Measurements from ENCODE around the gene LIMK1.
"Not testable (repeated sequence)": the region's sequence is repeated elsewhere in the genome, so short reads cannot be mapped to it uniquely, and the experiment has no call there.

LIMK1 gene

DNA sequence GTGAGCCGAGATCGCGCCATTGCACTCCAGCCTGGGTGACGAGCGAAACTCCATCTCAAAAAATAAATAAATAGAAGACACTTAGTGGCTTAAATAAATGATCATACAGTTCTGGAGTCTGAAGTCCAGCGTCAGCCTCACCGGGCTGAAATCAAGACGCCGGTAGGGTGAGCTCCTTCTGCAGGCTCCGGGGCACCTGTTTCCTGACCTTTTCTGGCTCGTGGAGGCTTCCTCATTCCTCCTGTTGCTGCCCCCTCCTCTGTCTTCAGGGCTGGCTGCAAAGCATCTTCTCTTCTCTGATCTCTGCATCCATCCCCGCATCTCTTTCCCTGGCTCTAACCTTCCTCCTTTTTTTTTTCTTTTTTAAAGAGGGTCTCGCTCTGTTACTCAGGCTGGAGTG lies 32.8 kb downstream of the LIMK1 start:
- H3K36me3 ChIP-seq (ENCODE audit: insufficient read depth, low read length), result peaks cover 12% of the 10 kb centered on the region; the same call in 1 of the 2 replicates

DNA sequence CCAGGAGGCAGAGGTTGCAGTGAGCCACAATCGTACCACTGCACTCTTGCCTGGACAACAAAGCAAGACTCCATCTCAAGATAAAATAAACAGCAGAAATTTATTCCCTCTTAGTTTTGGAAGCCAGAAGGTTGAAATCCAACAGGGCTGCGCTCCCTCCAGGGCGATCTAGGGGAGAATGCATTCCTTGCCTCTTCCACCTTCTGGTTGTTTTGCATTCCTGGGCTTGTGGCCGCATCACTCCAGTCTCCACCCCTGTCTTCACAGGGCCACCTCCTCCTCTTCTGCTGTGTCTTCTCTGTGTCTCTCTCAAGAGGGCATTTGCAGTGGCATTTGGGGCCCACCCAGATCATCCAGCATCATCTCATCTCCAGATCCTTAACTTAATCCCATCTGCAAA lies 36.2 kb downstream of the LIMK1 start:
- no peaks in the 10 kb centered on the region for H3F3A ChIP-seq (ENCODE audit: low read depth)
- H3K4me3 ChIP-seq (ENCODE audit: low read length, poor library complexity, severe bottlenecking), result no peak overlapping the region
- H3K79me2 ChIP-seq (ENCODE audit: insufficient read depth, low read length), result no peaks in the 10 kb centered on the region
- H3K36me3 ChIP-seq (ENCODE audit: insufficient read depth, low read length), result peaks cover 3% of the 10 kb centered on the region; the same call in 1 of the 2 replicates
- TF ChIP-seq, protein P1, sequence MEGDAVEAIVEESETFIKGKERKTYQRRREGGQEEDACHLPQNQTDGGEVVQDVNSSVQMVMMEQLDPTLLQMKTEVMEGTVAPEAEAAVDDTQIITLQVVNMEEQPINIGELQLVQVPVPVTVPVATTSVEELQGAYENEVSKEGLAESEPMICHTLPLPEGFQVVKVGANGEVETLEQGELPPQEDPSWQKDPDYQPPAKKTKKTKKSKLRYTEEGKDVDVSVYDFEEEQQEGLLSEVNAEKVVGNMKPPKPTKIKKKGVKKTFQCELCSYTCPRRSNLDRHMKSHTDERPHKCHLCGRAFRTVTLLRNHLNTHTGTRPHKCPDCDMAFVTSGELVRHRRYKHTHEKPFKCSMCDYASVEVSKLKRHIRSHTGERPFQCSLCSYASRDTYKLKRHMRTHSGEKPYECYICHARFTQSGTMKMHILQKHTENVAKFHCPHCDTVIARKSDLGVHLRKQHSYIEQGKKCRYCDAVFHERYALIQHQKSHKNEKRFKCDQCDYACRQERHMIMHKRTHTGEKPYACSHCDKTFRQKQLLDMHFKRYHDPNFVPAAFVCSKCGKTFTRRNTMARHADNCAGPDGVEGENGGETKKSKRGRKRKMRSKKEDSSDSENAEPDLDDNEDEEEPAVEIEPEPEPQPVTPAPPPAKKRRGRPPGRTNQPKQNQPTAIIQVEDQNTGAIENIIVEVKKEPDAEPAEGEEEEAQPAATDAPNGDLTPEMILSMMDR (conservative IDR thresholded peaks at IDR 0.05; ENCODE audit: low read length), result no peak
- TF ChIP-seq EZH2phosphoT487 (IDR thresholded peaks at IDR 0.05; ENCODE audit: borderline replicate concordance), result no peak
- H3K9me2 ChIP-seq (replicated peaks; ENCODE audit: low read depth, low read length), result no peaks in the 10 kb centered on the region
- no peaks in the 10 kb centered on the region for H3K27me3 ChIP-seq (ENCODE audit: insufficient read depth, low read length, poor library complexity, severe bottlenecking)
- H3K4me2 ChIP-seq (ENCODE audit: low read depth, low read length, poor library complexity, severe bottlenecking), result no peak overlapping the region
- no peaks in the 10 kb centered on the region for H3K4me1 ChIP-seq (ENCODE audit: insufficient read depth, low read length, poor library complexity, severe bottlenecking)
- no peaks in the 10 kb centered on the region for H4K20me1 ChIP-seq (ENCODE audit: insufficient read depth, low read length, poor library complexity, severe bottlenecking)
- H3K9ac ChIP-seq (ENCODE audit: low read depth, low read length, poor library complexity, severe bottlenecking), result no peak overlapping the region
- H3K9me3 ChIP-seq (ENCODE audit: insufficient read depth, low read depth, low read length), result no peaks in the 10 kb centered on the region
- no peak overlapping the region for H2AFZ ChIP-seq (ENCODE audit: low read length)

More for the DNA sequence above, 32.8 kb downstream of the LIMK1 start:
- no peak overlapping the region for H3K4me3 ChIP-seq (ENCODE audit: low read length, poor library complexity, severe bottlenecking)
- H3K9me3 ChIP-seq (ENCODE audit: insufficient read depth, low read depth, low read length), result no peaks in the 10 kb centered on the region
- no peaks in the 10 kb centered on the region for H3K27me3 ChIP-seq (ENCODE audit: insufficient read depth, low read length, poor library complexity, severe bottlenecking)
- no peaks in the 10 kb centered on the region for H3K4me1 ChIP-seq (ENCODE audit: insufficient read depth, low read length, poor library complexity, severe bottlenecking)
- TF ChIP-seq EZH2phosphoT487 (IDR thresholded peaks at IDR 0.05; ENCODE audit: borderline replicate concordance), result no peak
- TF ChIP-seq, protein P1 (conservative IDR thresholded peaks at IDR 0.05; ENCODE audit: low read length), result no peak
- no peaks in the 10 kb centered on the region for H3K9me2 ChIP-seq (replicated peaks; ENCODE audit: low read depth, low read length)
- no peaks in the 10 kb centered on the region for H3K79me2 ChIP-seq (ENCODE audit: insufficient read depth, low read length)
- H2AFZ ChIP-seq (ENCODE audit: low read length), result no peak overlapping the region
- no peaks in the 10 kb centered on the region for H4K20me1 ChIP-seq (ENCODE audit: insufficient read depth, low read length, poor library complexity, severe bottlenecking)
- H3F3A ChIP-seq (ENCODE audit: low read depth), result no peaks in the 10 kb centered on the region
- H3K9ac ChIP-seq (ENCODE audit: low read depth, low read length, poor library complexity, severe bottlenecking), result no peak overlapping the region
- no peak overlapping the region for H3K4me2 ChIP-seq (ENCODE audit: low read depth, low read length, poor library complexity, severe bottlenecking)

DNA sequence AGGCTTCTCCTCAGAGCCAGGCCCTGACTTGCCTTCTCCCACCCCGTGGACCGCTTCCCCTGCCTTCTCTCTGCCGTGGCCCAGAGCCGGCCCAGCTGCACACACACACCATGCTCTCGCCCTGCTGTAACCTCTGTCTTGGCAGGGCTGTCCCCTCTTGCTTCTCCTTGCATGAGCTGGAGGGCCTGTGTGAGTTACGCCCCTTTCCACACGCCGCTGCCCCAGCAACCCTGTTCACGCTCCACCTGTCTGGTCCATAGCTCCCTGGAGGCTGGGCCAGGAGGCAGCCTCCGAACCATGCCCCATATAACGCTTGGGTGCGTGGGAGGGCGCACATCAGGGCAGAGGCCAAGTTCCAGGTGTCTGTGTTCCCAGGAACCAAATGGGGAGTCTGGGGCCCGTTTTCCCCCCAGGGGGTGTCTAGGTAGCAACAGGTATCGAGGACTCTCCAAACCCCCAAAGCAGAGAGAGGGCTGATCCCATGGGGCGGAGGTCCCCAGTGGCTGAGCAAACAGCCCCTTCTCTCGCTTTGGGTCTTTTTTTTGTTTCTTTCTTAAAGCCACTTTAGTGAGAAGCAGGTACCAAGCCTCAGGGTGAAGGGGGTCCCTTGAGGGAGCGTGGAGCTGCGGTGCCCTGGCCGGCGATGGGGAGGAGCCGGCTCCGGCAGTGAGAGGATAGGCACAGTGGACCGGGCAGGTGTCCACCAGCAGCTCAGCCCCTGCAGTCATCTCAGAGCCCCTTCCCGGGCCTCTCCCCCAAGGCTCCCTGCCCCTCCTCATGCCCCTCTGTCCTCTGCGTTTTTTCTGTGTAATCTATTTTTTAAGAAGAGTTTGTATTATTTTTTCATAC lies 38.0 kb downstream of the LIMK1 start:
- Histone ChIP-seq H3K9me3 (ENCODE audit: insufficient read depth, low read depth, low read length) (no peaks in the 10 kb centered on the region), H3K79me2 (ENCODE audit: insufficient read depth, low read length) (no peaks in the 10 kb centered on the region), H3K4me1 (ENCODE audit: insufficient read depth, low read length, poor library complexity, severe bottlenecking) (no peaks in the 10 kb centered on the region), H3K4me3 (ENCODE audit: low read length, poor library complexity, severe bottlenecking) (no peak overlapping the region), H3K4me2 (ENCODE audit: low read depth, low read length, poor library complexity, severe bottlenecking) (no peak overlapping the region), H3K27me3 (ENCODE audit: insufficient read depth, low read length, poor library complexity, severe bottlenecking) (no peaks in the 10 kb centered on the region), H3K36me3 (ENCODE audit: insufficient read depth, low read length) (peaks cover 3% of the 10 kb centered on the region; the same call in 1 of the 2 replicates), H3F3A (ENCODE audit: low read depth) (no peaks in the 10 kb centered on the region), H4K20me1 (ENCODE audit: insufficient read depth, low read length, poor library complexity, severe bottlenecking) (no peaks in the 10 kb centered on the region), H3K9ac (ENCODE audit: low read depth, low read length, poor library complexity, severe bottlenecking) (no peak overlapping the region), H2AFZ (ENCODE audit: low read length) (no peak overlapping the region), H3K9me2 (replicated peaks; ENCODE audit: low read depth, low read length) (no peaks in the 10 kb centered on the region)
- TF ChIP-seq, protein P1 (conservative IDR thresholded peaks at IDR 0.05; ENCODE audit: low read length), result no peak
- TF ChIP-seq EZH2phosphoT487 (IDR thresholded peaks at IDR 0.05; ENCODE audit: borderline replicate concordance), result no peak

DNA sequence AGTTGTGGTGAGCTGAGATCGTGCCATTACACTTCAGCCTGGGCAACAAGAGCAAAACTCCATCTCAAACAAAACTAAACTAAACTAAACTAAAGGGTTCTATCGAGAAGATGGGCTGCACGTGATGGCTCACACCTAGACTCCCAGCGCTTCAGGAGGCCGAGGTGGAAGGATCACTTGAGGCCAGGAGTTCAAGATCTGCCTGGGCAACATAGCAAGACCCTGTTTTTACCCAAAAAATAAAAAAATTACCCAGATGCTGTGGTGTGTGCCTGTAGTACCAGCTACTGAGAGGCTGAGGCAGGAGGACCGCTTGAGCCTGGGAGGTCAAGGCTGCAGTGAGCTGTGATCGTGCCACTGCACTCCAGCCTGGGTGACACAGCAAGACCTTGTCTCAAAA lies 40.3 kb downstream of the LIMK1 start:
- not testable (repeated sequence) for H3K9me2 ChIP-seq (replicated peaks; ENCODE audit: low read depth, low read length); H3K4me2 ChIP-seq (ENCODE audit: low read depth, low read length, poor library complexity, severe bottlenecking); H3K27me3 ChIP-seq (ENCODE audit: insufficient read depth, low read length, poor library complexity, severe bottlenecking); H2AFZ ChIP-seq (ENCODE audit: low read length); H3F3A ChIP-seq (ENCODE audit: low read depth); H3K9me3 ChIP-seq (ENCODE audit: insufficient read depth, low read depth, low read length); H3K4me3 ChIP-seq (ENCODE audit: low read length, poor library complexity, severe bottlenecking); H3K9ac ChIP-seq (ENCODE audit: low read depth, low read length, poor library complexity, severe bottlenecking); H3K4me1 ChIP-seq (ENCODE audit: insufficient read depth, low read length, poor library complexity, severe bottlenecking); H4K20me1 ChIP-seq (ENCODE audit: insufficient read depth, low read length, poor library complexity, severe bottlenecking); H3K79me2 ChIP-seq (ENCODE audit: insufficient read depth, low read length); H3K36me3 ChIP-seq (ENCODE audit: insufficient read depth, low read length)
